D721Med (cell line): ENCODE results near the gene FBXW11.
"Not testable (repeated sequence)": the region's sequence is repeated elsewhere in the genome, so short reads cannot be mapped to it uniquely, and the experiment has no call there.

ENCODE experiments used
- DNase-seq: peaks from one replicate; pipeline ENCODE4 v3.0.0; 2011; ENCODE audit warnings: low spot score; ENCODE audit not compliant: insufficient read length
- FAIRE-seq: peaks from 2 replicates; lab custom pipeline; 2011; peaks lifted over from hg19 to GRCh38; lab: Jason Lieb, UNC
- TF ChIP-seq, protein P1 (sequence below): IDR thresholded peaks from 2 replicates; pipeline ENCODE4 v1.5.1; 2012; ENCODE audit warnings: mild to moderate bottlenecking, control low read depth; ENCODE audit not compliant: insufficient read depth; ENCODE audit errors: missing control alignments

The FBXW11 gene

GRCh38 chr5:171891595-171891994 is 114.8 kb downstream of the FBXW11 start:
- no peak for FAIRE-seq
- no peak for DNase-seq
- TF ChIP-seq, protein P1, sequence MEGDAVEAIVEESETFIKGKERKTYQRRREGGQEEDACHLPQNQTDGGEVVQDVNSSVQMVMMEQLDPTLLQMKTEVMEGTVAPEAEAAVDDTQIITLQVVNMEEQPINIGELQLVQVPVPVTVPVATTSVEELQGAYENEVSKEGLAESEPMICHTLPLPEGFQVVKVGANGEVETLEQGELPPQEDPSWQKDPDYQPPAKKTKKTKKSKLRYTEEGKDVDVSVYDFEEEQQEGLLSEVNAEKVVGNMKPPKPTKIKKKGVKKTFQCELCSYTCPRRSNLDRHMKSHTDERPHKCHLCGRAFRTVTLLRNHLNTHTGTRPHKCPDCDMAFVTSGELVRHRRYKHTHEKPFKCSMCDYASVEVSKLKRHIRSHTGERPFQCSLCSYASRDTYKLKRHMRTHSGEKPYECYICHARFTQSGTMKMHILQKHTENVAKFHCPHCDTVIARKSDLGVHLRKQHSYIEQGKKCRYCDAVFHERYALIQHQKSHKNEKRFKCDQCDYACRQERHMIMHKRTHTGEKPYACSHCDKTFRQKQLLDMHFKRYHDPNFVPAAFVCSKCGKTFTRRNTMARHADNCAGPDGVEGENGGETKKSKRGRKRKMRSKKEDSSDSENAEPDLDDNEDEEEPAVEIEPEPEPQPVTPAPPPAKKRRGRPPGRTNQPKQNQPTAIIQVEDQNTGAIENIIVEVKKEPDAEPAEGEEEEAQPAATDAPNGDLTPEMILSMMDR: no peak

- FAIRE-seq: no peak
- TF ChIP-seq, protein P1: no peak
- no peak for DNase-seq
Measured at GRCh38 chr5:171891150-171891549, 115.3 kb downstream of the FBXW11 start.

DNA sequence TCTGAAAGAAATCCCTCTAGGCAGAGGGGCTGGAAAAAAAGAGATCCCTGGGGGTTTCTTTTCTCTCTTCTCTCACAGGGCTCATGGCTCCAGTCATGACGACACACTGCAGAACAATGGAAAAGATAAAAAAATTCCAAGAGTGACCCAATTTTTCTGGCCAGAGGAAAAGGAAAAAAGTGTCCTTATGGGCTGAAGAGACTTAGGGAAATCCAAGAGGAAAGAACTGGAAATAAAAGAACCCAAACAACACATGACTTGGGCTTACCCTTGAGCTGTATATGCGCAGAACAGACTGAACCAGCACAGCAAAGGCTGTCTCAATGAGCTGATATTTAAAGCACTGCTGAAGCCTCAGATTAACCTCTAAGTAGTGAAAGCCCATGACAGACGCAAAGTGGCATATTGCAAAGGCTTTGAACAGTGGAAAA is 118.4 kb downstream of the FBXW11 start:
- peak; percentile 93 for FAIRE-seq
- TF ChIP-seq, protein P1: no peak
- peak; percentile 42 for DNase-seq

- FAIRE-seq, DNase-seq: not testable (repeated sequence)
Measured at GRCh38 chr5:171886037-171886436, 120.4 kb downstream of the FBXW11 start.

- FAIRE-seq (no peak), DNase-seq (no peak)
- TF ChIP-seq, protein P1: no peak
Measured at GRCh38 chr5:171882118-171882517, 124.3 kb downstream of the FBXW11 start.

DNA sequence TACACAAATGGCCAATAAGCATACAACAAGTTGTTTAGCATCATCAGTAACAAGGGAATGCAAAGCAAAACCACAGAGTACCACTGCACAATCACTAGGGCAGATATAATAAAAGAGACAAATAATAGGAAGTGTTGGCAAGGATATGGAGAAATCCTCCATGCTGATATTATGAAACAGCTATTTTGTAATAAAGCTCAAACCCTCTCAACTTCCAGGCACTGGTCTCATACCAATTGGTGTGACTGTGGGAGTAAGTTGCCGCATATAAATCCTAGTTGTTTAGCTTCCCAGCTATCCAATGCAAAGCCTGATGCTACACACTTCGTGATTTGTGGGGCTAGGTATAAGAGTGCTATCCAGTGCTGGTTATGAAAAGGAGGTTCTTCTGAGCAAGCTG is 132.2 kb downstream of the FBXW11 start:
- FAIRE-seq: no peak
- TF ChIP-seq, protein P1: no peak
- DNase-seq: no peak

DNA sequence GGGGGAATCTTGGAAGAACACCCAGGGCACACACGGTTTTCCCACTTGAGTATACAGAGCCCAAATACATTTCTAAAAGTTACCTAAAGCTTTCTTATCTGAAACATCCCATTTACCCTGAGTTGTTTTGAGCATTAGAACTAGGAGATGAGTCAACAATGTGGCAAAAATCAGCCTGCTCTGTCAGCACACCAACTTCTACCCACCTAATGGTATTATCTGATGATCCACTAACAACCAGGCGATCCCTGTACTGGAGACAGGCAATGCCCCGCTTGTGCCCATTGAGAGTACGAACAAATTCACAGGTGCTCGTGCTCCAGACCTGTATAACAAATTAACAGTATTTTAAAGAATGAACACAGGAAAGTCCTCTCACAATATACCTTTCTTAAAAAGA is 133.8 kb downstream of the FBXW11 start:
- TF ChIP-seq, protein P1: no peak
- FAIRE-seq (no peak), DNase-seq (no peak)

- no peak for DNase-seq
- no peak for FAIRE-seq
- TF ChIP-seq, protein P1: no peak
Measured at GRCh38 chr5:171871711-171872110, 134.7 kb downstream of the FBXW11 start.
